ENCODE results near the gene U2AF1L4. TPM values are rescaled to one million over a fixed set of nuclear protein-coding genes. Genes with fewer than 3 reads are reported as not detected.

The U2AF1L4 gene
- total RNA-seq, 1 donor = 5.8 TPM

GRCh38 chr19:35783469-35784434 is 38.5 kb upstream of the U2AF1L4 start:
- Histone ChIP-seq H3K4me2 (ENCODE audit: insufficient read depth, low read length) (no peak overlapping the region), H3K4me3 (ENCODE audit: insufficient read depth, low read length) (no peak overlapping the region), H3K9me3 (ENCODE audit: low read depth, low read length) (no peaks in the 10 kb centered on the region), H3K27ac (ENCODE audit: low read depth, low read length) (no peak overlapping the region), H4K20me1 (ENCODE audit: insufficient read depth, low read length) (no peaks in the 10 kb centered on the region), H2AFZ (ENCODE audit: low read length) (no peak overlapping the region), H3K79me2 (ENCODE audit: insufficient read depth, low read length) (no peaks in the 10 kb centered on the region), H3K4me1 (ENCODE audit: insufficient read depth, low read length) (no peaks in the 10 kb centered on the region), H3K36me3 (ENCODE audit: insufficient read depth, low read length) (no peaks in the 10 kb centered on the region), H3K27me3 (ENCODE audit: insufficient read depth, low read length) (no peaks in the 10 kb centered on the region)
- DNase-seq (ENCODE audit: insufficient read length, low spot score, missing footprints) = peak; percentile 81
- TF ChIP-seq CTCF (IDR thresholded peaks at IDR 0.05; ENCODE audit: extremely low read depth, low read depth, low read length) = no peak

DNA sequence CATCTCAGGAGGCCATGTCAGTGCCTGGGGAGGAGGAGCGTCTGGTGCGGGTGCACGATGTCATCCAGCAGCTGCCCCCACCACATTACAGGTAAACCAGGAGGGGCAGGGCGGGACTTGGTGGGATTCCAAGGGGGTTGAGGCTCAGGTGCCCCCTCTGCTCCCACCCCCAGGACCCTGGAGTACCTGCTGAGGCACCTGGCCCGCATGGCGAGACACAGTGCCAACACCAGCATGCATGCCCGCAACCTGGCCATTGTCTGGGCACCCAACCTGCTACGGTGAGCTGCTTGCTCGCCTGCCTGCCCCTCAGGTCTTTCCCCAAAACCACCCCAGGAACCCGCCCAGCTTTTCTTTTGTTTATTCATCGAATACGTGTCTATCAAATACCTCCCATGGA is 37.4 kb upstream of the U2AF1L4 start:
- no peak overlapping the region for H3K4me3 ChIP-seq (ENCODE audit: insufficient read depth, low read length)
- H3K27me3 ChIP-seq (ENCODE audit: insufficient read depth, low read length) = no peaks in the 10 kb centered on the region
- no peak overlapping the region for H3K4me2 ChIP-seq (ENCODE audit: insufficient read depth, low read length)
- no peaks in the 10 kb centered on the region for H3K9me3 ChIP-seq (ENCODE audit: low read depth, low read length)
- no peak overlapping the region for H2AFZ ChIP-seq (ENCODE audit: low read length)
- no peaks in the 10 kb centered on the region for H3K36me3 ChIP-seq (ENCODE audit: insufficient read depth, low read length)
- no peaks in the 10 kb centered on the region for H4K20me1 ChIP-seq (ENCODE audit: insufficient read depth, low read length)
- no peaks in the 10 kb centered on the region for H3K4me1 ChIP-seq (ENCODE audit: insufficient read depth, low read length)
- H3K27ac ChIP-seq (ENCODE audit: low read depth, low read length) = no peak overlapping the region
- H3K79me2 ChIP-seq (ENCODE audit: insufficient read depth, low read length) = no peaks in the 10 kb centered on the region
- no peak for TF ChIP-seq CTCF (IDR thresholded peaks at IDR 0.05; ENCODE audit: extremely low read depth, low read depth, low read length)
- peak; percentile 82 for DNase-seq (ENCODE audit: insufficient read length, low spot score, missing footprints)

DNA sequence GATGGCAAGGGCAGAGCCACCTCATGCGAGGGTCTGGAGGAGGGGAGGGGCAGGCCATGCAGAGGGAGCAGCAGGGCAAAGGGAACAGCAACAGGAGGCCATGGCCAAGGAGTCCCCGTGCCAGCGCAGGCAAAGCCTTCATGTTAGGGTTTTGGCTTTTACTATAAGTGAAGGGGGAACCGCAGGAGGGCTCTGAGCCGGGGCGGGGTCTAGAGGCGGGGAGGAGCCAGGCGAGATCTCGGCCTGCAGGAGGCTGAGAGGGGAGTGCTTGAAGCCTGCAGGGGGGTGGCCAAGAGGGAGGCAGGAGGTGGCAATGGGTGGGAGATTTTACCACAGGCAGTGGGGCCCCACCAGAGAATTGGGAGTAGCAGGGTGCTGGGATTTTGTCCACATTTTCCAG is 36.4 kb upstream of the U2AF1L4 start:
- no peaks in the 10 kb centered on the region for H4K20me1 ChIP-seq (ENCODE audit: insufficient read depth, low read length)
- H3K36me3 ChIP-seq (ENCODE audit: insufficient read depth, low read length) = no peaks in the 10 kb centered on the region
- no peaks in the 10 kb centered on the region for H3K27me3 ChIP-seq (ENCODE audit: insufficient read depth, low read length)
- no peak overlapping the region for H3K4me2 ChIP-seq (ENCODE audit: insufficient read depth, low read length)
- H3K27ac ChIP-seq (ENCODE audit: low read depth, low read length) = no peak overlapping the region
- H3K9me3 ChIP-seq (ENCODE audit: low read depth, low read length) = no peaks in the 10 kb centered on the region
- no peak for TF ChIP-seq CTCF (IDR thresholded peaks at IDR 0.05; ENCODE audit: extremely low read depth, low read depth, low read length)
- peak; percentile 51 for DNase-seq (ENCODE audit: insufficient read length, low spot score, missing footprints)
- no peaks in the 10 kb centered on the region for H3K79me2 ChIP-seq (ENCODE audit: insufficient read depth, low read length)
- H3K4me1 ChIP-seq (ENCODE audit: insufficient read depth, low read length) = no peaks in the 10 kb centered on the region
- H3K4me3 ChIP-seq (ENCODE audit: insufficient read depth, low read length) = no peak overlapping the region
- no peak overlapping the region for H2AFZ ChIP-seq (ENCODE audit: low read length)

- H3K4me3 ChIP-seq (ENCODE audit: insufficient read depth, low read length) = no peak overlapping the region
- peak; percentile 47 for DNase-seq (ENCODE audit: insufficient read length, low spot score, missing footprints)
- TF ChIP-seq CTCF (IDR thresholded peaks at IDR 0.05; ENCODE audit: extremely low read depth, low read depth, low read length) = no peak
Measured at GRCh38 chr19:35780717-35781116, 35.5 kb upstream of the U2AF1L4 start.

More at GRCh38 chr19:35780717-35781116, 35.5 kb upstream of the U2AF1L4 start:
- Histone ChIP-seq H2AFZ (ENCODE audit: low read length) (no peak overlapping the region), H3K79me2 (ENCODE audit: insufficient read depth, low read length) (peaks cover 2% of the 10 kb centered on the region), H4K20me1 (ENCODE audit: insufficient read depth, low read length) (no peaks in the 10 kb centered on the region), H3K36me3 (ENCODE audit: insufficient read depth, low read length) (no peaks in the 10 kb centered on the region), H3K9me3 (ENCODE audit: low read depth, low read length) (no peaks in the 10 kb centered on the region), H3K27me3 (ENCODE audit: insufficient read depth, low read length) (no peaks in the 10 kb centered on the region), H3K27ac (ENCODE audit: low read depth, low read length) (no peak overlapping the region), H3K4me2 (ENCODE audit: insufficient read depth, low read length) (no peak overlapping the region), H3K4me1 (ENCODE audit: insufficient read depth, low read length) (no peaks in the 10 kb centered on the region)

Data from osteoblast (primary cell).